DMS53 treated with DMSO at 0.1 percent for 48 hours (cell line): ENCODE results near the gene VEPH1.

Source experiments
- DNase-seq: peaks from one replicate; lab custom pipeline; 2025; ENCODE audit not compliant: unreplicated experiment; lab: John Stamatoyannopoulos, UW

Gene VEPH1

DNA sequence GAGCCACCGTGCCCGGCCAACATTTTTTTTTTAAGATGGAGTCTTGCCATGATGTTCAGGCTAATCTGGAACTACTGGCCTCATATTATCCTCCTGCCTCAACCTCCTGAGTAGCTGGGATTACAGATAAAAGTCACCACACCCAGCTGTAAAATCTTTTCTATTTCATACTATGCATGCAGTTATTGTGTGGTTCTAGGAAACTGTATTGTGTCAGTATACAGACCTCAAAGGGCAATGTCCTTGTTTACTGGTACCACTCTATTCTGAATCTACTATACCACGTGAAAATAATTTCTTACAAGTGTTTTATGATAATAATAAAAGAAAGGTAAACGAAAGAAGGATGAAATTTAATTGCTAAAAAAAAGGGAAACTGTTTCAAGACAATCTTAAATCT, 190.0 kb downstream of the VEPH1 start:
- no peak for DNase-seq

- no peak for DNase-seq
Observed at GRCh38 chr3:157312376-157312745, 190.9 kb downstream of the VEPH1 start.

GRCh38 chr3:157311633-157312375, 191.4 kb downstream of the VEPH1 start:
- no peak for DNase-seq

- no peak for DNase-seq
Observed at GRCh38 chr3:157310329-157311052, 192.7 kb downstream of the VEPH1 start.

- no peak for DNase-seq
Observed at GRCh38 chr3:157306502-157306901, 196.7 kb downstream of the VEPH1 start.

GRCh38 chr3:157305392-157305791, 197.8 kb downstream of the VEPH1 start:
- no peak for DNase-seq

- DNase-seq = no peak
Observed at GRCh38 chr3:157301755-157302154, 201.5 kb downstream of the VEPH1 start.

- DNase-seq = no peak
Observed at GRCh38 chr3:157300981-157301663, 202.1 kb downstream of the VEPH1 start.

DNA sequence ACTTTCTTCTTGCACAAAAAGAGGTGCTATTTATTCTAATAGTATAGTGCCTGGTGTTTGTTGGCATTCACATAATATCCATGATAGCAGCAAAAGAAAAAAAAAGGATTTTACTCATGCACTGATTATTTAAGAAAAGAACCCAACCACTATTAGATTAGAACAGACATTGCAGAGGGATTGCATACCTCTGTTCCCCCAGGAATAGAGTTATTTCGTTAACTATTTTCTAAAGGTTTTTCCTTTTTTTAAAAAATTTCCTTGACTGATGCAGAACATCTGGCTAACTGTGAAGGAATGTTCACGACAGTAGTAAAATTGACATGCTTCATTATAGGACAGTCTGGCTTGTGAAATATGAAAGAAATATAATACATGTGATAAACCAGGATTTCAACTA, 203.1 kb downstream of the VEPH1 start:
- DNase-seq = no peak

- DNase-seq = no peak
Observed at GRCh38 chr3:157297328-157297915, 205.8 kb downstream of the VEPH1 start.

- no peak for DNase-seq
Observed at GRCh38 chr3:157294953-157295352, 208.3 kb downstream of the VEPH1 start.

DNA sequence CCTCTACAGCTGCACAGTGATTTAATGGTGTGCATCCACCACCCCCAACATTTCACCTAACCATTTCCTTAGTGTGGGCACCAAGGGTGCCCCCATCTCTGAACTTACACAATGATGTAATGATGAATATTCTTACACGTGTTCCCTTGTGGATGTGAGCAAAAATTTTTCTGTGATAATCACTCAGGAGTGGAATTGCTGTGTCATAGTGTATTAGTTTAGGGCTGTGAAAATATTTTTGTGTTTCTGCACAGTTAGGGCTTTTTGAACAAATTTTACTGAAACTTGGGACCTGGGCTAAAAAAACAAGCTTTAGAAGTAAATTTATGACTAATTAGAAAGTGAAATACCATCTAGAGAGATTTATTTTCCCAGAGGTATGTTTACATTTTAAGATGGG, 208.7 kb downstream of the VEPH1 start:
- no peak for DNase-seq

DNA sequence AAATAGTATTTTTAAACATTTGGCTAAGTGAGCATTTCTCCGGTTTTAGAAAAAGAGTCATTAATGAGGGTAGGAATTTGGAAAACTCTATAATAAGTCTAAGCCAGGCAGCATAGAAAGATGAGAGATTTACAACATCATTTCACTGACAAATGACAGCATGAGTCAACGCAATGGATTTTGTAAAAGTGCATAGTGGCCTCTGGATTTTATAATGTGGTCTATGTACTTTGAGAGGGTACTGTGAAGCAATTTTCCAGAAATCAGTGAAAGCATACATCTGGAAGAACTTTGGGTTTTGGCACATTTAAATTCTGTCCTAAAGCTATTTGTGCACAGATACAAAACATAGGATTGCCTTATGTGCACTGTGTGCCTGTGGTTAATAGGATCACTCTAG, 212.4 kb downstream of the VEPH1 start:
- DNase-seq = no peak

DNA sequence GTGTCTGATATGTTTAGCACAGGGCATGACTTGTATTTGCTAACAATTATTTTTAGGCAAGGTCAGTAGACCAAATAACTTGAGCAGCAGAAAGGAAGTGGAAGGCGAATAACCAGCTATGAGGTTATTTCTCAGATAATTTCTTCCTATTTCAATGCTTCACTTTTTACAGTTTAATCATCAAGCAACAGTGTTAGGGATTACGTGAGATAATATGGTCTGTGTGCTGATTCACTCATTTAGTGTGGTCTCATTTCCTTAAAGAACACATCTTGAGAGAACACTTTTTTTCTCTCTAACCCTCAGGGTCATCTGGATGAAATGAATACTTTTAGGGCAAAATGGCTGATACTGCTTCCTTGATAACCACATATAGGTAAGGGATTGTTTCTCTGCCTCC, 217.2 kb downstream of the VEPH1 start:
- no peak for DNase-seq

DNA sequence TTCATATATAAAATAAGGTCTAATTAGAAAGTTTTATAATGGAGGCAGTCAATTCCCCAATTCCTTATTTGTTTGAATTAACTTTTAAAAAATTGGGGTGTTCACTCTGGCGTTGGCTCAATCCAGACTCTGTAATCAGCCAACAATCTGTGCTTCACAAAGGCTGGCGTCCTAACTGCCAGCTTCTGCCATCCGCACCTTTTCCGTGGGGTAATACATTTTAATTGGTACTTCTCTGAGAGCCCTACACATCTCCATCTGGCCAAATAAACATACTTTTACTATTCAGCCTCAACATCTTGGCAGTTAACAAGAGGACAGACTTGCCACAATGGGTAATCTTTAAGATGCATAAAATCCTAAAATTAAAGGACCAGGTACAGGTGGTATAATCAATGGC, 218.1 kb downstream of the VEPH1 start:
- no peak for DNase-seq

DNA sequence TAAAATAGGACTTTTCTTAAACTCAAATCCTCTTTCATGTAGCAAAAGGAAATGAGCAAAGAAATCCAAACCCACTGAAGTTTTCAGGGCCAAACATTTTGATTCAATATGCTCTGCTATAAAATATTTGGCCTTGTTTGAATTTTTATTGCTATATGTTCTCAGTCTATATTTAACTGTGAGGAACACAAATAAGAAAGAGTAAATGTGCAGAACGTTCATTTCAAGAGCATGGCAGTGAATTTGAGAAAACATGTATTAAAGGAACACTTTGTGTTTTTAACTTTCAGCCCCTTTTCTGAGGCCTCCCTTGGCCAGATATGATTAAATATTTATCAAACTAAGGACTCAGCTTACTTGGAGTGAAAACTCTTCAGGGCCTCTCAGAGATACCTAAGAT, 218.5 kb downstream of the VEPH1 start:
- no peak for DNase-seq

DNA sequence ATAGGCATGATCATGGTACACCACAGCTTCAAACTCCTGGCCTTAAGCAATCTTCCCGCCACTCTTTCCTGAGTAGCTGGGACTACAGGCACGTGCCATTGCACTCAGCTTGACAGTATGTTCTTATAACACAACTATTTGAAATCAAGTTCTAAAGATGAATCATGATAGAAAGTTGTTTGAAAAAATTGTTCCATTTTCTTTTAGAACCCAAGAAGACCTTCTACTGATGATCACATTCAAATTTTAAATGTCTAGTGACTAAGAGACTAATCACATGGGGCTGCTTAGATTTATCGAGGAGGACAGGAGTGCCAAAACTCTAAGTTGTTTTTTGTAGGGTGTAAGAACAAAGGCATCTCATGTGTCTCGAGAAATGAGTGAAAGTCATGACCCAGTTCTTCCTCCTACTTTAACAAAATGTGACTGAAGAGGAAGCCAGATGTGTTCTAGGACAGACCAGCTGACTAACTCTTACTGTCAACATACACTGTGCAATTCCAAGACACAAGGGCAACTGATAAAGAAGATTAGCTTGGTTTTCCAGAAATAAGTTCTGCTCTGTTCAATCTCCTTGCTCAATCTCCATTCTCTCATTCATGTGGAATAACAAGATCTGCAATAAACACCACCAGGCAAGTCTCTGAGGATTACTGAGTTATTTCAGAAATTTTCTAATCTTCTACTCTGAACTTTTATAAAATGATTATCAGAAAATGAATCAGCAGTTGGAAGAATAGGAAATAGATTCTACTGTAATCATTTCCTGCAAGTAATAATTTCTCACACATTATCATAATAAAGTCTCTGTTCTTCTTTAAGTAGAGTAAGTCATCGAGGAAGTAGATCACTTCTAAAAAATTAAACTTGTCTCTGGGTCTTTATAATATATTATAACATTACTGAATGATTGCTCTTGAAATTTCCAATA, 220.7 kb downstream of the VEPH1 start:
- no peak for DNase-seq

DNA sequence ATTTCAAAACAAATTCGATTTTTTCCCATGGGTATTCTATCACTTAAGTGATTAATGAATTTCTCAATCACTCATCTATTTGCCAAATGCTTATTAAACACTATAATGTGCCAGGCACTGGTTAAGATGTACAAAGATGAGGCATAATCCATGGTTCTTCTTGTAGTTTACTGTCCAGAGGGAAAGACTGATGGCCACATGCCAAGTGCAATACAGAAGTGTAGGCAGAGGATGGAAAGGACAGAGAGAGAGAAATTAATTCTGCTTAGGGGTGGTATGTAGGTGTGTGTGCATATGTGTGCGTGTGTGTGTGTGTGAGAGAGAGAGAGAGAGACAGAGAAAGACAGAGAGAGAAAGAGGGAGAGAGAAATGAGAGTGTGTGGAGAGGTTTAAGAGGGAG, 222.4 kb downstream of the VEPH1 start:
- DNase-seq = no peak

GRCh38 chr3:157280354-157280753, 222.9 kb downstream of the VEPH1 start:
- DNase-seq = no peak

DNA sequence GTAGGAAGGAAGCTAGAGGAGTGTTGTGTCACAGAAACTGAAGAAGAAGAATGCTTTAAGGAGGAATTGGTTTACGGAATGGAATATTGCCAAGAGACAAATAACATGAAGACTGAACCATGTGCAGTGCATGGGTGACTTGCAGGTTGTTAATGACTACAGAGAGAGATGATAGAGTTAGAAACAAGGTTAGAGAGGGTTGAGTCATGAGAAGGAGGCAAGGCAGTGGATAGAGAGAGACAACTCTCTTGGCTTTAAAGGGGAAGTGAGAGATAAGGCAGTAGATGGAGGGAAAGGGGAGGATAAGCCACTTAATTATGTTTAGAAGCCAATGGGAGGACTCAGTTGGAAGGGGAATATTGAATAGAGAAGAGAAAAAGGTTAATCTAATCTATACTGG, 224.0 kb downstream of the VEPH1 start:
- no peak for DNase-seq

DNA sequence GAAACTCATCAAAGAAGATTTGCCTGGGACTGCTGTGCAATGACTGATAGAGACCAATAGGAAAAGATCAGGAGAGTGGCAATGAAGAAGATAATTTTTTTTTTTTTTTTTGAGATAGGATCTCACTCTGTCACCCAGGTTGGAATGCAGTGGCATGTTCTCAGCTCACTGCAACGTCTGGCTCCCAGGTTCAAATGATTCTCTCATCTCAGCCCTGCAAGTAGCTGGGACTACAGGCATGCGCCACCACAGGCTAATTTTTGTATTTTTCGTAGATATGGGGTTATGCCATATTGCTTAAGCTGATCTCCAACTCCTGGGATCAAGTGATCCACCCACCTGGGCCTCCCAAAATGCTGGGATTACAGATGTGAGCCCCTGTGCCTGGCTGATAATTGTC, 226.4 kb downstream of the VEPH1 start:
- no peak for DNase-seq
